ENCODE results near the gene NRP2.

NRP2 gene

DNA sequence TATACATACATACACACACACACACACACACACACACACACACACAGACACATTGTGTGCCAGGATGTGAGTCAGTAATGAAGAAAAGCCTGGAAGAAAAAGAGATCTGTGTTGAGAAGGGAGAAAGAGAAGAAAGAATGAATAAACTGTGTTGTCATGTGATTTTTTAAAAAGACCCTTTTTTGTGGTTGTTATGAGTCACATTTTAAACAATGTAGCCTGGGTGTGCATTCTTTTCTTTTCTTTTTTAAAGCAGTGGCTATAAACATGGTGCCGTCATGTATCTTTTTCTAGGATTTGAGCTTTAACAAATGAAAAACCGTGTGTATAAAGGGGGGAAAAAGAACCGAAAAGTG lies 87.2 kb downstream of the NRP2 start:
- no peak overlapping the region for H3K4me3 ChIP-seq (ENCODE audit: low read depth, low read length)
- ChIA-PET POLR2A (interaction anchor here (0.6 kb wide), 1 partner anchor 181 kb away, joined by 5 read pairs; no protein-coding TSS in a partner anchor), CTCF (interaction anchor here (0.9 to 8.6 kb wide), 7 partner anchors 8 to 179 kb away, joined by 3 to 93 read pairs (median 3); no protein-coding TSS in a partner anchor)
- TF ChIP-seq, protein P1, sequence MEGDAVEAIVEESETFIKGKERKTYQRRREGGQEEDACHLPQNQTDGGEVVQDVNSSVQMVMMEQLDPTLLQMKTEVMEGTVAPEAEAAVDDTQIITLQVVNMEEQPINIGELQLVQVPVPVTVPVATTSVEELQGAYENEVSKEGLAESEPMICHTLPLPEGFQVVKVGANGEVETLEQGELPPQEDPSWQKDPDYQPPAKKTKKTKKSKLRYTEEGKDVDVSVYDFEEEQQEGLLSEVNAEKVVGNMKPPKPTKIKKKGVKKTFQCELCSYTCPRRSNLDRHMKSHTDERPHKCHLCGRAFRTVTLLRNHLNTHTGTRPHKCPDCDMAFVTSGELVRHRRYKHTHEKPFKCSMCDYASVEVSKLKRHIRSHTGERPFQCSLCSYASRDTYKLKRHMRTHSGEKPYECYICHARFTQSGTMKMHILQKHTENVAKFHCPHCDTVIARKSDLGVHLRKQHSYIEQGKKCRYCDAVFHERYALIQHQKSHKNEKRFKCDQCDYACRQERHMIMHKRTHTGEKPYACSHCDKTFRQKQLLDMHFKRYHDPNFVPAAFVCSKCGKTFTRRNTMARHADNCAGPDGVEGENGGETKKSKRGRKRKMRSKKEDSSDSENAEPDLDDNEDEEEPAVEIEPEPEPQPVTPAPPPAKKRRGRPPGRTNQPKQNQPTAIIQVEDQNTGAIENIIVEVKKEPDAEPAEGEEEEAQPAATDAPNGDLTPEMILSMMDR (IDR thresholded peaks at IDR 0.05; ENCODE audit: insufficient read depth, low read length, missing control alignments), result no peak
- no peak for DNase-seq (ENCODE audit: low read depth, low spot score)

DNA sequence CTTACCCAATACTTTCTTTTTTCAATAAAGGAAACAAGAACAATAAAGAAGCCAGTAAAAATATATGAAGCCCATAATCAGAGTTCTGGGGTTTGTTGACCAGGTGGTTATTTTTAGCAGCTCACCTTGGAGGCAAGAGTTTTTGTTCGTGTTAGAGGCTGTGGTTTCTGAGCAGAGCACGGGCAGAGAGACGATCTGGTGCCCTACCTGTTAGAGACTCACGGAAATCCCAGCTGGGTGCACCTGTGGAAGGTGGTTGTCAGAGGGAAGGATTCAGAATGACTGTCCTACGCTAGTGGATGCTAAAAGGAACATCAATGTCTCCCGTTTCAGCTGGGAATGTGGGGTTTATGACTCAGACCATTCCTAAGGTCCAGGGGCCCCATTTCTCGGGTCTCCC lies 87.6 kb downstream of the NRP2 start:
- CTCF ChIA-PET, result interaction anchor here (0.9 to 8.6 kb wide), 7 partner anchors 9 to 178 kb away, joined by 3 to 93 read pairs (median 3); no protein-coding TSS in a partner anchor
- POLR2A ChIA-PET, result interaction anchor here (0.6 kb wide), 1 partner anchor 181 kb away, joined by 5 read pairs; no protein-coding TSS in a partner anchor
- TF ChIP-seq, protein P1 (IDR thresholded peaks at IDR 0.05; ENCODE audit: insufficient read depth, low read length, missing control alignments), result no peak
- no peak overlapping the region for H3K4me3 ChIP-seq (ENCODE audit: low read depth, low read length)
- DNase-seq (ENCODE audit: low read depth, low spot score), result no peak

DNA sequence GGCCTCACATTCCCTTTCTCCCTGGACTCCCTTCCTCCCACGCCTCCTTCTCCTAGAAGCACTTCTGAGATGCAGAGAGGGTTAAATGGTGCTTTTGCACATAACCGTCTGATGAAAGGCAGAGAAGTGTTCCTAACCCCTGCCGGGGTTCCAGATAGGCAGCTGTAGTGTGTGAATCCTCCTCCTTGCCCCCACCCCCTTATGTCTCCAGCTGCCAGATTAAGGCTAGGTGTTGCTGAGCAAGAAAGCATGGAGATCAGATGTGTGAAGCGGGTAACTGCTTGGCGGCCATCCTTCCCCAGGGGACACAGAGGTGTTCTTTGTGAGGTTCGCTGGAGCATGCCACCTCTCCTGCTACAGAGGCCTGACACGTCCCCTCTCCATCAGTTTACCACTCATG lies 88.3 kb downstream of the NRP2 start:
- ChIA-PET POLR2A (no interaction called here), CTCF (interaction anchor here (1.1 to 8.6 kb wide), 4 partner anchors 11 to 178 kb away, joined by 3 to 93 read pairs (median 6); no protein-coding TSS in a partner anchor)
- TF ChIP-seq, protein P1 (IDR thresholded peaks at IDR 0.05; ENCODE audit: insufficient read depth, low read length, missing control alignments), result no peak
- H3K4me3 ChIP-seq (ENCODE audit: low read depth, low read length), result no peak overlapping the region
- no peak for DNase-seq (ENCODE audit: low read depth, low spot score)

DNA sequence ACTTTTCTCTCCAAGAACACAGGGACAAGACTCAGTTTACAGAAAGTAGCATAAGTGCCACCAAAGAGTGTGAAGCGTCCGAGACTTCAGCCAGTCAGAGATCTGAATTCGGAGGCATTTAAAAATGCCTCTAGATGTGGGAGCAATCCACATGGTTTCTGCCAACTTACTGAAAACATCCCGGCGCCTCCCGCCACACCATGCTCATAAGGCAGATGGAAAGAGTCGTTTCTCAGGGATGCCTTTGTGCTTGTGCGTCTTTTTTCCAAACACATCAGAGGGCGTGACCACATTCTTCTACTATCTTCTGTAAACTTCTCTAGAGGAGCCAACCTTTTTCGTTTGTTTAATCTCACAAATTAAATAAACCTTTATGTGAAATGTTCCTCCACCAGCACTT lies 88.7 kb downstream of the NRP2 start:
- no peak overlapping the region for H3K4me3 ChIP-seq (ENCODE audit: low read depth, low read length)
- no peak for DNase-seq (ENCODE audit: low read depth, low spot score)
- TF ChIP-seq, protein P1 (IDR thresholded peaks at IDR 0.05; ENCODE audit: insufficient read depth, low read length, missing control alignments), result no peak
- POLR2A ChIA-PET, result no interaction called here
- CTCF ChIA-PET, result interaction anchor here (2.4 to 8.6 kb wide), 2 partner anchors 11 to 115 kb away, joined by 10 to 93 read pairs; no protein-coding TSS in a partner anchor

DNA sequence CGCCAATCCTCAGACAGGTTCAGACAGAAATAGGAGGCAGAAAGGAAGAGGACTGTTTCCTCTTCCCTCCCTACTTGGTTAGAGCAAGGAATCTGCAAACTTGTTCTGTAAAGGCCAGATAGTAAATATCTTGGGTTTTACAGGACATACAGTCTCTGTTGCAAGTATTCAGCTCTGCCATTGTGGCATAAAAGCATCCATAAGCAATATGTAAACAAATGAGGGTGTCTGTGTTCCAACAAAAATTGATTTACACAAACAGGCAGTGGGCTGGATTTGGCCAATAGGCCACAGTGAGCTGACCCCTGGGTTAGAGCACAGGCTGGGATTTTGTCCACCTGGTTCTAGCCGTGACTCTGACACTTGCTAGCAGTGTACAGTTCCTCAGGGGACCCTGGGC lies 89.4 kb downstream of the NRP2 start:
- TF ChIP-seq, protein P1 (IDR thresholded peaks at IDR 0.05; ENCODE audit: insufficient read depth, low read length, missing control alignments), result no peak
- CTCF ChIA-PET, result interaction anchor here (1.0 to 8.6 kb wide), 3 partner anchors 12 to 152 kb away, joined by 3 to 93 read pairs (median 10); no protein-coding TSS in a partner anchor
- POLR2A ChIA-PET, result no interaction called here
- DNase-seq (ENCODE audit: low read depth, low spot score), result no peak
- H3K4me3 ChIP-seq (ENCODE audit: low read depth, low read length), result no peak overlapping the region

DNA sequence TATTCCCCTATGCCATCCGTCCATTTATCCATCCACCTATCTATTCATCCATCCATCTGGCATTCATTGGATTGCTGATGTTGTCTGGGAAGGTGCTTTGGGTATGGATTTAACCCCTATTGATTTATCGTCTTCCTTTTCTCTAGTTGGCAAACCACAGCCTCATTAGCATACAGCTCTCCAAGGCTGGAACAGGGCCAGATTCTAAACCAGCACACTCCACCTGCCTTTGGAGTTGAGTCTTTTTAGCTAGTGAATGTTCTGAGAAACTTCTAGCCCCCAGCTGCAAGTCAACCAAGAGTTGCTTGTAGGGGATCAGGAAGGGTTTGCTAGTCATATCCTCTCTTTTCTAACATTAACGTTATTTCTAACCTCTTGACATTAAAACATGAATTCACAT lies 90.7 kb downstream of the NRP2 start:
- POLR2A ChIA-PET, result interaction anchor here (1.1 kb wide), 1 partner anchor 91 kb away, joined by 4 read pairs; the partner anchor contains the start of gene NRP2
- no peak overlapping the region for H3K4me3 ChIP-seq (ENCODE audit: low read depth, low read length)
- CTCF ChIA-PET, result interaction anchor here (1.3 to 8.6 kb wide), 4 partner anchors 8 to 152 kb away, joined by 4 to 93 read pairs (median 32); no protein-coding TSS in a partner anchor
- TF ChIP-seq, protein P1 (IDR thresholded peaks at IDR 0.05; ENCODE audit: insufficient read depth, low read length, missing control alignments), result no peak
- no peak for DNase-seq (ENCODE audit: low read depth, low spot score)
